GM10847 (cell line): Measurements from ENCODE around the gene LGR6.

Source experiments
- POLR2A ChIP-seq: IDR thresholded peaks from 2 replicates; pipeline ENCODE4 v1.6.1; 2011; ENCODE audit not compliant: insufficient read length; ENCODE audit errors: extremely low read depth

The LGR6 gene

DNA sequence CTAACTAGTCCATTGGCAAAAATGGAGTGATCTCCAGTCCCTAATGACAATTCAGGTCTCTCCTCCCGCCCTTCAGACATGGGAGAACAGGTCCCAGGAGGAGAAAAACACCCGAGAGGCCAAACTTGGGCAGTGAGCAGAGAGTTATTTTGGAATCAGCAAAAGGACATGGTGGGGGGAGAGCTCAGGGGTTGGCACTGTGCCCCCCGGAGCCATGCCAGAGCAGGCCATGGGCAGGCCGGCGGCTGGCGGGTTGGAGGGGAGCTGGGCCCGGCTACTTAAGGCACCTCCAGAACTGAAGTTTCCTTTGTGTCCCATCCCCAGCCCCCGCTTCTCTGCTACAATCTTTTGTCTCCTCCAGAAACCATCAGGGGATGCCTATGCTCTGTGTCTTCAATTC lies 7.1 kb downstream of the LGR6 start:
- no peak for TF ChIP-seq POLR2A

DNA sequence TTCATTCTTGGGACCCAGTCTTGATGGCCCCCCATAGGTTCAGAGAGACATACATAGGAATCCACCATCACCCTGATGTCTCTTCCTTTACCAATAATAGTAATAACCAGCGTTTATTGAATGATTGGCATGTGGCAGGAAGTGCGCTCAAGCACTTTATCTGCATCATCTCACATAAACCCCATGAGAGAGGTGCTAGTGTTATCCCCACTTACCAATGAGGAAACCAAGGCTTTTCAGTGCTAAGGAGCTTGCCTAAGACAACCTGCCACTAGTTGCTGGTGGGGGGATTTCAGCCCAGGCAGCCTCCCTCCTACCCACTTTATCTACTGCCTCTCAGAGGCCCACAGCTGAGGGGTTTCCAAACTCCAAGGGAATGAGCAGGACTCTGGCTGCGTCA lies 7.7 kb downstream of the LGR6 start:
- no peak for TF ChIP-seq POLR2A

GRCh38 chr1:202201971-202202370 lies 8.4 kb downstream of the LGR6 start:
- no peak for TF ChIP-seq POLR2A

- no peak for TF ChIP-seq POLR2A
Observed at GRCh38 chr1:202202500-202203168, 9.0 kb downstream of the LGR6 start.

- TF ChIP-seq POLR2A: no peak
Observed at GRCh38 chr1:202203238-202204039, 9.8 kb downstream of the LGR6 start.

- TF ChIP-seq POLR2A: no peak
Observed at GRCh38 chr1:202204065-202204464, 10.5 kb downstream of the LGR6 start.

DNA sequence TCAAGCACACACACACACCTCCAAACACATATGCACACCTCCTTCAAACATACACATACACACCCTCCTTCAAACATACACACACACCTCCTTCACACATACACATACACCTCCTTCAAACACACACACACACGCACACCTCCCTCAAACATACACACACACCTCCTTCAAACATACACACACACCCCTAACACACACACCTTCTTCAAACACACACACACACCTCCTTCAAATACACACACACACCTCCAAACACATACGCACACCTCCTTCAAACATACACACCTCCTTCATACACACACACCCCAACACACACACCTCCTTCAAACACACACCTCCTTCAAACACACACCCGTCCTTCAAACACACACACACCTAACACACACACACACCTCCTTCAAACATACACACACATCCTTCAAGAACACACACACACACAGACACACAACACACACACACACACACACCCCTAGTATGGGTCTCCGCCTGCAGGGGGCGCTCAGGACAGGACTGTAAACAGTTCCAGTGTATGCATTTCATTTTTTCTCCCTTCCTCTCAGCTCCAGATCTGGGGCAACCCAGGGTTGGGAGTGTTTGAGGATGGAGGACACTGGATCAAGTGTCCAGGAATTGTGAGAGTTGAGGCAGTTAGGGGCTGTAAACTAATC lies 12.1 kb downstream of the LGR6 start:
- no peak for TF ChIP-seq POLR2A

- TF ChIP-seq POLR2A: no peak
Observed at GRCh38 chr1:202207292-202207691, 13.7 kb downstream of the LGR6 start.

DNA sequence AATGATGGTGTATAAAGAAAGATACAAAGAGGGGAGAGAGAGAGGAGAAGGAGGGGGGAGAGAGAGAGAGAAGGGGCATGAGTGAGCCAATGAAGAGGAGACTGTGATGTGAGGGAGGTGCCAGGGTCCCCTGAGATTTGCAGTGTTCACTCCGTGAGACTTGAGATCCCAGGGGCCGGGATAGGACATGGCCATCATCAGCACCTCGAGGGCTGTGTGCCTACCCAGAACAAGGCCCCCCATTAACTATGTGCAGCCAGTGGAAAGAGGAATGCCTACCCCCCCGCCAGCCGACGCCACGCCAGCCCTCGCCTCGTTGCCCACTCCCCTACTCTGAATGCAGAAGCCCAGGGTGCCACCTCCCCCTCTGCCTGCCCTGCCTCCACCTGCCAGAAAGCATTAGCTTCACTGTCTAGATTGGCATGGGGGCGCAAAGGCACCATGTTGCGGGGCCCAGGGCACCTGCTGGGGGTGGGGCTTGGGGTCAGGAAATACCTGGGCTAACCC lies 14.8 kb downstream of the LGR6 start:
- no peak for TF ChIP-seq POLR2A

DNA sequence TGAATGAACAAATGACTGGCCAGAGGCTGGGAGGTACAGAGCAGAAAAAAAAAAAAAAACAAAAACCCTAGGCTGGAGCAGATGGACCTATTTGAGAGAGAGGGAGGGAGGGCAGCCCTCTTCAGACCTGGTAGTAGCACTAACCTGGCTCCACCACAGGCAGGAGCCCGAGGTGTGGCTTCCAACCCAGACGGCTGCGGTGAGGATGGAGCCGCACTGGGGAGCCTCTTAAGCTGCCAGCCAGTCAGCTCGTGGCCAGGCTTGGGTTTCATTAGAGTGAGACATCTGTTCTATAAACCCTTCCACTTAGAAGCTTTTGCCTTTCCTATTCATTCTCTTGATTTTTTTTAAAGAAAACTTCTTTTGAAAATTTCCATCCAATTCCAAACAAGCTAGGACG lies 16.8 kb downstream of the LGR6 start:
- no peak for TF ChIP-seq POLR2A

- no peak for TF ChIP-seq POLR2A
Observed at GRCh38 chr1:202210969-202211368, 17.4 kb downstream of the LGR6 start.

- no peak for TF ChIP-seq POLR2A
Observed at GRCh38 chr1:202212787-202213186, 19.2 kb downstream of the LGR6 start.

GRCh38 chr1:202213361-202214088 lies 19.9 kb downstream of the LGR6 start:
- no peak for TF ChIP-seq POLR2A

DNA sequence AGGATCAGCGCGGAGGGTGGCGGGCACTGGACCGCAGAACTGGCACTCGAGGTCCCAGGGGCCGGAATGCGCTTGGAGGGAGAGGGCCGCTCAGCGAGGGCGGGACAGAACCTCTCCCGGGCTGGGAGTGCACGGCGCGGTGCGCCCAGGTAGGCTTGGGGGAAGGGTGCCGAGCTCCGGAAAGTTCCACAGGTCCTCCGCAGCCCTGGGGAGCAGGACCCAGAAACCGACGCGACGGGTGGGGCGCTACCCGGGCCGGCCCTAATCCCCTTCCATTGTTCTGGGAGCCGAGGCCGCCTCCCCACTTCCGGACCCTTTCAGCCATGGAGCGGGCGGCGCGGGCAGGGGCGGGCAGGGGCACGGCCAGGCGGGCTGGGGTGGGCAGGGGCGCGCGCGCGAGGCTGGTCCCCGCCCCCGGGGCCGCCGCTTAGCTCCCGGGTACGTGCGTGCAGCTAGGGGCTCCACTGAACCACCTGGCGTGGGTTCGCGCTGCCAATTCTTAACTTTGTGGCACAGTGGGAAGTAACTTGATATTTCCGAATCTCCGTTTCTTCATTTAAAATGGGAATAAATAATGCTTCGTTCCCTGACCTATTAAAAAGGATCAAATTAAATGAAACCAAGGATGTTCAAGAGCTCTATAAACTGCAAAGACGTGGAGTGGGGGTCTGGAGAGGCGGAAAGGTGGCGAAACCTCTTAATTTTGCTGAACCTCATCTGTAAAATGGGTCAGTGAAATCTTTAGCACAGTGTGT lies 20.7 kb downstream of the LGR6 start:
- no peak for TF ChIP-seq POLR2A

- no peak for TF ChIP-seq POLR2A
Observed at GRCh38 chr1:202215472-202216130, 22.0 kb downstream of the LGR6 start.

- TF ChIP-seq POLR2A: no peak
Observed at GRCh38 chr1:202216691-202217090, 23.1 kb downstream of the LGR6 start.
